ENCODE results near the gene IZUMO2. TPM values are rescaled to one million over a fixed set of nuclear protein-coding genes. Genes with fewer than 3 reads are reported as not detected.

IZUMO2 gene
- total and polyA plus RNA-seq, 10 of the 15 experiments (the other 5 are each of a cell fraction or from before 2014, with no cell fraction given) = not detected

DNA sequence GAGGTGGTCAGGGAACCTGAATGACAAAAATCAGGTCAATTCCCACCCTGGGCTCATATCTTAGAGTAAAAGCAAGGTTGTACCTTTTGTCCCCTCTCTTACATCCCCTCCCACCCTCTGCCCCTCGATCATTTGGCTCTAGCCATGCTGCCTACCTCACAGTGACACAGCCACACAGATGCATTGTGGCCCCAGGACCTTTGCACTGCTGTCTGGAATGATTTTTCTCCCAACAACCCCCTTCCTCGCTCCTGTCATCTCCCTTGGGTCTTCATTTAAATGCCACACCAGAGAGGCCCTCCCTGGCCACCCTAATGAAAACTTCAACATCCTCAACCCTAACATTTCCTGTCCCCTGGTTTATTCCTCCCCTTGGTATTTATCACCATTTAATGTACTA lies 44.6 kb upstream of the IZUMO2 start:
- in situ Hi-C loops (cut with MboI) (no loop called here), intact Hi-C loops (cut with micrococcal nuclease; ENCODE audit: unreplicated experiment) (no loop called here)
- H2AFZ ChIP-seq (ENCODE audit: control insufficient read depth, low read depth, low read length) = no peak overlapping the region
- no peak overlapping the region for H3K27ac ChIP-seq (ENCODE audit: control insufficient read depth, insufficient read depth)
- H3K4me2 ChIP-seq (ENCODE audit: control insufficient read depth, insufficient read depth) = no peak overlapping the region
- no peak overlapping the region for H3K4me3 ChIP-seq
- DNase-seq (ENCODE audit: low read depth, low spot score) (no peak), FAIRE-seq (no peak), ATAC-seq (no peak)
- SMC1A ChIA-PET (ENCODE audit: uncharacterized antibody, unreplicated experiment) = no interaction called here
- CTCF ChIA-PET = no interaction called here
- 9% methylated on average over 2 of the region's 2 CpGs for WGBS (ENCODE audit: insufficient coverage, insufficient replicate concordance, low lambda C conversion rate, missing lambda C conversion rate)
- TF ChIP-seq KLF5 (IDR thresholded peaks at IDR 0.05; ENCODE audit: partially characterized antibody) (no peak), CHD2 (IDR thresholded peaks at IDR 0.05; ENCODE audit: borderline replicate concordance, low read depth, low read length) (no peak)
- BruUV-seq (replicated peaks) = no TSS peak
- POLR2A ChIA-PET = no interaction called here
- no peaks in the 10 kb centered on the region; the same call in 2 of the 3 replicates for H3K9me3 ChIP-seq (replicated peaks; ENCODE audit: control insufficient read depth, insufficient read depth, low read length)
- H3K4me1 ChIP-seq (ENCODE audit: control insufficient read depth, insufficient read depth, low read length) = no peaks in the 10 kb centered on the region
- no peaks in the 10 kb centered on the region for H3K79me2 ChIP-seq (ENCODE audit: control insufficient read depth, insufficient read depth, low read length)
- H4K20me1 ChIP-seq (ENCODE audit: control insufficient read depth, insufficient read depth) = no peaks in the 10 kb centered on the region
- peaks cover 0 to 3% of the 10 kb centered on the region in 2 experiments; a peak in 1 of 4 replicates for H3K27me3 ChIP-seq (replicated peaks in 1 of 2; ENCODE audit: control insufficient read depth in 2 of 2, insufficient read depth in 2 of 2, low read length in 1 of 2)
- RAD21 ChIA-PET (ENCODE audit: unreplicated experiment) = no interaction called here
- H3K9ac ChIP-seq (ENCODE audit: control insufficient read depth, insufficient read depth, low read length) = no peak overlapping the region
- H3K36me3 ChIP-seq (ENCODE audit: control insufficient read depth in 2 of 2, insufficient read depth in 2 of 2, low read length in 1 of 2) = no peaks in the 10 kb centered on the region

DNA sequence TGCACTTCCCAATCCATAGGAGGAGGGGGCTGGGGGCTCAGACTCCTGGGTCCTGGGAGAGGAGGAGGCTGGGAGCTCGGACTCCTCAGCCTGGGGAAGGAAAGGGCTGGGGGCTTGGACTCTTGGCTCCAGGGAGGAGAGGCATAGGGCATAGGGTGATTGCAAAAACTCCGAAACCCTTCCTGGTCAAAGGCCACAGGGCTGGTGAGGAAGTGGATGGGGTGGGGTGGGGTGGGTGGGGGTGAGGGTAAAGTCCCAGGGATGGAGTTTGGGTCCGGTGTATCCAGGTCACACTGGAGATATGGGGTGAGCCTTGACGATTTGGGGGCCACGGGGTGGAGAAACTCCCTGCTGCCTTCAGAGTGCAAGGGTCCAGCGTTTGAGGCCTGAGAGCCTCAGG lies 43.1 kb upstream of the IZUMO2 start:
- DNase-seq (ENCODE audit: low read depth, low spot score) (no peak), FAIRE-seq (no peak), ATAC-seq (no peak)
- Histone ChIP-seq H3K4me2 (ENCODE audit: control insufficient read depth, insufficient read depth) (no peak overlapping the region), H2AFZ (ENCODE audit: control insufficient read depth, low read depth, low read length) (no peak overlapping the region), H3K4me3 (no peak overlapping the region), H3K27ac (ENCODE audit: control insufficient read depth, insufficient read depth) (no peak overlapping the region), H3K36me3 (ENCODE audit: control insufficient read depth in 2 of 2, insufficient read depth in 2 of 2, low read length in 1 of 2) (no peaks in the 10 kb centered on the region), H3K79me2 (ENCODE audit: control insufficient read depth, insufficient read depth, low read length) (no peaks in the 10 kb centered on the region), H3K4me1 (ENCODE audit: control insufficient read depth, insufficient read depth, low read length) (no peaks in the 10 kb centered on the region), H3K9ac (ENCODE audit: control insufficient read depth, insufficient read depth, low read length) (no peak overlapping the region), H4K20me1 (ENCODE audit: control insufficient read depth, insufficient read depth) (no peaks in the 10 kb centered on the region), H3K9me3 (replicated peaks; ENCODE audit: control insufficient read depth, insufficient read depth, low read length) (no peaks in the 10 kb centered on the region; the same call in 2 of the 3 replicates), H3K27me3 (replicated peaks in 1 of 2; ENCODE audit: control insufficient read depth in 2 of 2, insufficient read depth in 2 of 2, low read length in 1 of 2) (peaks cover 0 to 3% of the 10 kb centered on the region in 2 experiments; a peak in 1 of 4 replicates)
- intact Hi-C loops (cut with micrococcal nuclease; ENCODE audit: unreplicated experiment) (no loop called here), in situ Hi-C loops (cut with MboI) (no loop called here)
- WGBS (ENCODE audit: insufficient coverage, insufficient replicate concordance, low lambda C conversion rate, missing lambda C conversion rate) = 4% methylated on average over 5 of the region's 6 CpGs
- CTCF ChIA-PET = no interaction called here
- RAD21 ChIA-PET (ENCODE audit: unreplicated experiment) = no interaction called here
- SMC1A ChIA-PET (ENCODE audit: uncharacterized antibody, unreplicated experiment) = no interaction called here
- TF ChIP-seq LARP7 (IDR thresholded peaks at IDR 0.05) (no peak), MYC (IDR thresholded peaks at IDR 0.05; ENCODE audit: insufficient read depth, insufficient read length, insufficient replicate concordance, low read length, severe bottlenecking) (no peak), PAX5 (IDR thresholded peaks at IDR 0.05; ENCODE audit: borderline replicate concordance, low read depth, low read length) (no peak)
- TF ChIP-seq, protein P1, sequence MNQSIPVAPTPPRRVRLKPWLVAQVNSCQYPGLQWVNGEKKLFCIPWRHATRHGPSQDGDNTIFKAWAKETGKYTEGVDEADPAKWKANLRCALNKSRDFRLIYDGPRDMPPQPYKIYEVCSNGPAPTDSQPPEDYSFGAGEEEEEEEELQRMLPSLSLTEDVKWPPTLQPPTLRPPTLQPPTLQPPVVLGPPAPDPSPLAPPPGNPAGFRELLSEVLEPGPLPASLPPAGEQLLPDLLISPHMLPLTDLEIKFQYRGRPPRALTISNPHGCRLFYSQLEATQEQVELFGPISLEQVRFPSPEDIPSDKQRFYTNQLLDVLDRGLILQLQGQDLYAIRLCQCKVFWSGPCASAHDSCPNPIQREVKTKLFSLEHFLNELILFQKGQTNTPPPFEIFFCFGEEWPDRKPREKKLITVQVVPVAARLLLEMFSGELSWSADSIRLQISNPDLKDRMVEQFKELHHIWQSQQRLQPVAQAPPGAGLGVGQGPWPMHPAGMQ (IDR thresholded peaks at IDR 0.05; ENCODE audit: borderline replicate concordance) = no peak
- TF ChIP-seq, protein P2, sequence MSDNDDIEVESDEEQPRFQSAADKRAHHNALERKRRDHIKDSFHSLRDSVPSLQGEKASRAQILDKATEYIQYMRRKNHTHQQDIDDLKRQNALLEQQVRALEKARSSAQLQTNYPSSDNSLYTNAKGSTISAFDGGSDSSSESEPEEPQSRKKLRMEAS (IDR thresholded peaks at IDR 0.05; ENCODE audit: low read depth, low read length) = no peak
- POLR2A ChIA-PET = no interaction called here
- no TSS peak for BruUV-seq (replicated peaks)

Data from GM12878 (cell line).